Hematopoietic multipotent progenitor cell treated with erythropoietin and hydrocortisone succinate and interleukin-3 and kit ligand, for 15 days (in vitro differentiated cells): ENCODE results near the gene GJB5.

Experiments used
- DNase-seq: peaks from one replicate; pipeline ENCODE4 v3.0.0-alpha.2; 2015; ENCODE audit warnings: low spot score

Gene GJB5

GRCh38 chr1:34776911-34777310 lies 22.1 kb downstream of the GJB5 start:
- no peak for DNase-seq

- DNase-seq = no peak
Measured at GRCh38 chr1:34777519-34778321, 22.9 kb downstream of the GJB5 start.

- no peak for DNase-seq
Measured at GRCh38 chr1:34778381-34778780, 23.5 kb downstream of the GJB5 start.

GRCh38 chr1:34779005-34779404 lies 24.2 kb downstream of the GJB5 start:
- DNase-seq = no peak

GRCh38 chr1:34779526-34779925 lies 24.7 kb downstream of the GJB5 start:
- no peak for DNase-seq

- no peak for DNase-seq
Measured at GRCh38 chr1:34779962-34780361, 25.1 kb downstream of the GJB5 start.

GRCh38 chr1:34780528-34780927 lies 25.7 kb downstream of the GJB5 start:
- DNase-seq = no peak

GRCh38 chr1:34781071-34781843 lies 26.4 kb downstream of the GJB5 start, which contains the start of gene GJB3:
Gene GJB3 (plus strand): TSS chr1:34781214. CDS start chr1:34784763, 3,549 bp downstream.
- no peak for DNase-seq

GRCh38 chr1:34781844-34782391 lies 27.1 kb downstream of the GJB5 start:
- no peak for DNase-seq

GRCh38 chr1:34784751-34785221 lies 29.9 kb downstream of the GJB5 start:
- DNase-seq = no peak

- no peak for DNase-seq
Measured at GRCh38 chr1:34785231-34785874, 30.5 kb downstream of the GJB5 start.

- DNase-seq = no peak
Measured at GRCh38 chr1:34785875-34786470, 31.1 kb downstream of the GJB5 start.

- peak; percentile 51 for DNase-seq
Measured at GRCh38 chr1:34786521-34787325, 31.9 kb downstream of the GJB5 start.

GRCh38 chr1:34787461-34788420 lies 32.9 kb downstream of the GJB5 start:
- DNase-seq = no peak

GRCh38 chr1:34790985-34791384 lies 36.1 kb downstream of the GJB5 start:
- DNase-seq = no peak

GRCh38 chr1:34792424-34792823 lies 37.6 kb downstream of the GJB5 start:
- DNase-seq = no peak

GRCh38 chr1:34792868-34793727 lies 38.3 kb downstream of the GJB5 start, which contains the start of gene GJA4:
Gene GJA4 (plus strand): TSS chr1:34792999. CDS start chr1:34794214, 1,215 bp downstream.
- no peak for DNase-seq

GRCh38 chr1:34794001-34794789 lies 39.3 kb downstream of the GJB5 start:
- no peak for DNase-seq
